HCT116 (cell line): Measurements from ENCODE around the gene MAU2. TPM values are rescaled to one million over a fixed set of nuclear protein-coding genes. Genes with fewer than 3 reads are reported as not detected.

Experiments
- ATAC-seq: fragments of 200-7000 bp; cut with Tn5 transposase; 2 replicates; pipeline ENCODE4 v1.9.1; 2020; ENCODE audit warnings: mild to moderate bottlenecking, moderate library complexity
- BruUV-seq: library from RNA; stranded (reverse); fragments of 400-500 nt; replicated peaks from 2 replicates; lab custom pipeline; 2021; lab: Mats Ljungman, UMichigan
- CTCF ChIA-PET: fragments of 300-600 bp; sonication (Branson Sonifier 250); formaldehyde crosslinking; loops from one replicate; lab custom pipeline; 2021; ENCODE audit warnings: antibody characterized with exemption; lab: Charles Lee
- POLR2A ChIA-PET: fragments of 300-600, 350-600 bp; sonication (Branson Sonifier 250); formaldehyde crosslinking; loops from one replicate; lab custom pipeline; 2021; ENCODE audit warnings: antibody characterized with exemption; lab: Charles Lee
- RAD21 ChIA-PET, 2 experiments: fragments of 300-600 bp; sonication (Branson Sonifier 250); formaldehyde crosslinking; loops; one replicate each; lab custom pipeline; 2023; ENCODE audit warnings: low total read pairs in 2 of 2; ENCODE audit not compliant: uncharacterized antibody in 2 of 2, unreplicated experiment in 2 of 2, low non-redundant PET in 1 of 2; lab: Charles Lee
- DNase-seq: peaks from one replicate; pipeline ENCODE4 v3.0.0-alpha.2; 2010; ENCODE audit warnings: low read depth, low spot score
- H2AFZ ChIP-seq: fragments of 200-600 bp; shearing (Covaris generic), sonication (generic); 2 replicates; pipeline ENCODE4 v1.6.1; 2017; ENCODE audit warnings: low read depth, mixed run types, mixed read lengths, antibody characterized with exemption, low read length; ENCODE audit not compliant: poor library complexity, severe bottlenecking
- H3K27ac ChIP-seq: 2 replicates; pipeline ENCODE4 v1.5.1; 2012; ENCODE audit warnings: low read depth, low read length
- H3K27me3 ChIP-seq: fragments of 200-600 bp; sonication (generic); 2 replicates; pipeline ENCODE4 v1.6.1; 2016; ENCODE audit warnings: mixed run types, low read length, mixed read lengths; ENCODE audit not compliant: insufficient read depth
- H3K36me3 ChIP-seq, 2 experiments: fragments of 200-500 bp in 1 of 2; fragments of 200-600 bp in 1 of 2; sonication (Bioruptor generic) in 1 of 2; sonication (generic) in 1 of 2; 2 replicates each; pipeline versions ENCODE4 v1.5.1 to v1.6.1; 2014 to 2016; ENCODE audit warnings: low read length in 2 of 2, inconsistent platforms in 1 of 2, mixed read lengths in 1 of 2, mixed run types in 1 of 2; ENCODE audit not compliant: insufficient read depth in 2 of 2, control insufficient read depth in 1 of 2
- H3K4me1 ChIP-seq, 2 experiments: fragments of 200-600 bp in 1 of 2; sonication (generic) in 1 of 2; 2 replicates each; pipeline versions ENCODE4 v1.5.1 to v1.6.1; 2012 to 2017; ENCODE audit warnings: low read length in 2 of 2, inconsistent platforms in 1 of 2, mild to moderate bottlenecking in 1 of 2, mixed read lengths in 1 of 2, mixed run types in 1 of 2, moderate library complexity in 1 of 2; ENCODE audit not compliant: insufficient read depth in 2 of 2, control insufficient read depth in 1 of 2
- H3K4me2 ChIP-seq: fragments of 200-600 bp; sonication (generic); 2 replicates; pipeline ENCODE4 v1.6.1; 2017; ENCODE audit warnings: mixed run types, low read length, mixed read lengths
- H3K4me3 ChIP-seq, 2 experiments: fragments of 200-600 bp in 1 of 2; sonication (generic) in 1 of 2; replicated peaks in 1 of 2; 2 replicates each; pipeline ENCODE4 v1.5.1; 2011 to 2016; ENCODE audit warnings: low read length in 2 of 2, control low read depth in 1 of 2, low read depth in 1 of 2, mild to moderate bottlenecking in 1 of 2, mixed read lengths in 1 of 2, mixed run types in 1 of 2
- H3K79me2 ChIP-seq: fragments of 200-600 bp; sonication (generic); 2 replicates; pipeline ENCODE4 v1.6.1; 2017; ENCODE audit warnings: mild to moderate bottlenecking, mixed run types, low read length, moderate library complexity, mixed read lengths; ENCODE audit not compliant: insufficient read depth
- H3K9ac ChIP-seq: fragments of 200-600 bp; sonication (generic); 2 replicates; pipeline ENCODE4 v1.6.1; 2016; ENCODE audit warnings: low read length, mixed read lengths
- H3K9me2 ChIP-seq: fragments of 200-600 bp; sonication (generic), shearing (Covaris generic); 2 replicates; pipeline ENCODE4 v1.6.1; 2017; ENCODE audit warnings: mixed run types, mild to moderate bottlenecking, moderate library complexity; ENCODE audit not compliant: insufficient read depth
- H3K9me3 ChIP-seq, 2 experiments: fragments of 200-500 bp in 1 of 2; fragments of 200-600 bp in 1 of 2; sonication (Bioruptor generic) in 1 of 2; sonication (generic) in 1 of 2; 2 replicates each; pipeline ENCODE4 v1.6.1; 2014 to 2017; ENCODE audit warnings: low read length in 2 of 2, mixed read lengths in 2 of 2, inconsistent platforms in 1 of 2, low read depth in 1 of 2, mild to moderate bottlenecking in 1 of 2, mixed run types in 1 of 2, moderate library complexity in 1 of 2; ENCODE audit not compliant: control insufficient read depth in 1 of 2, insufficient read depth in 1 of 2
- H4K20me1 ChIP-seq: fragments of 200-600 bp; sonication (generic), shearing (Covaris generic); 2 replicates; pipeline ENCODE4 v1.6.1; 2017; ENCODE audit warnings: mixed run types, mild to moderate bottlenecking, moderate library complexity; ENCODE audit not compliant: insufficient read depth
- ATF3 ChIP-seq: IDR thresholded peaks from 2 replicates; pipeline ENCODE4 v1.6.1; 2012
- CBX3 ChIP-seq: IDR thresholded peaks from 2 replicates; pipeline ENCODE4 v1.6.1; 2012; ENCODE audit warnings: low read depth
- CTCF ChIP-seq, 3 experiments: fragments of 200-600 bp in 1 of 3; sonication (generic) in 1 of 3; IDR thresholded peaks in 2 of 3; conservative IDR thresholded peaks in 1 of 3; 2 replicates each; pipeline ENCODE4 v1.5.1; 2012 to 2017; ENCODE audit warnings: low read depth in 2 of 3, low read length in 2 of 3, antibody characterized with exemption in 1 of 3, borderline replicate concordance in 1 of 3, control low read depth in 1 of 3, mild to moderate bottlenecking in 1 of 3, mixed read lengths in 1 of 3, mixed run types in 1 of 3, moderate library complexity in 1 of 3; ENCODE audit not compliant: insufficient read depth in 1 of 3
- ELF1 ChIP-seq: IDR thresholded peaks from 2 replicates; pipeline ENCODE4 v1.6.1; 2012; ENCODE audit warnings: low read depth, borderline replicate concordance
- EZH2 ChIP-seq: fragments of 200-600 bp; sonication (generic); IDR thresholded peaks from 2 replicates; pipeline ENCODE4 v1.6.1; 2017; ENCODE audit warnings: antibody characterized with exemption, mixed run types
- EZH2phosphoT487 ChIP-seq: fragments of 200-600 bp; IDR thresholded peaks from 2 replicates; pipeline ENCODE4 v1.6.1; 2018; ENCODE audit warnings: antibody characterized with exemption, borderline replicate concordance
- JUND ChIP-seq: IDR thresholded peaks from 2 replicates; pipeline ENCODE4 v1.6.1; 2012
- MAX ChIP-seq: IDR thresholded peaks from 2 replicates; pipeline ENCODE4 v1.6.1; 2012
- POLR2AphosphoS5 ChIP-seq: IDR thresholded peaks from 2 replicates; pipeline ENCODE4 v1.6.1; 2011; ENCODE audit warnings: mild to moderate bottlenecking, low read depth, low read length, moderate library complexity
- REST ChIP-seq: IDR thresholded peaks from 2 replicates; pipeline ENCODE4 v1.6.1; 2012; ENCODE audit warnings: low read depth
- SIN3A ChIP-seq: IDR thresholded peaks from 2 replicates; pipeline ENCODE4 v1.6.1; 2012; ENCODE audit warnings: low read depth
- ZBTB33 ChIP-seq: IDR thresholded peaks from 2 replicates; pipeline ENCODE4 v1.6.1; 2011; ENCODE audit warnings: mild to moderate bottlenecking, low read length, moderate library complexity; ENCODE audit not compliant: insufficient replicate concordance; ENCODE audit errors: extremely low read depth
- intact Hi-C: fragments of 100-400 bp; cut with micrococcal nuclease; formaldehyde crosslinking; loops from 2 replicates; pipeline ENCODE4 v1.10.0; 2022
- total RNA-seq: library from RNA; stranded (reverse); gene quantifications from one replicate; pipeline ENCODE4 v1.2.1, GENCODE V29; 2021; ENCODE audit not compliant: unreplicated experiment

MAU2 gene
- total RNA-seq, 1 experiment from 2014 or later = 36.2 TPM

GRCh38 chr19:19356500-19356899, 35.9 kb downstream of the MAU2 start:
- no peaks in the 10 kb centered on the region for H3K9me2 ChIP-seq
- no peak overlapping the region for H2AFZ ChIP-seq
- no peak overlapping the region for H3K4me3 ChIP-seq
- no TSS peak for BruUV-seq
- no peaks in the 10 kb centered on the region for H3K79me2 ChIP-seq
- H3K4me2 ChIP-seq = no peak overlapping the region
- H3K36me3 ChIP-seq = peaks cover 0 to 4% of the 10 kb centered on the region in 2 experiments; a peak in 2 of 4 replicates
- peaks cover 0 to 9% of the 10 kb centered on the region in 2 experiments; a peak in 2 of 4 replicates for H3K4me1 ChIP-seq
- no peaks in the 10 kb centered on the region for H3K27me3 ChIP-seq
- no peak overlapping the region for H3K9ac ChIP-seq
- ChIA-PET CTCF (no interaction called here), POLR2A (no interaction called here), RAD21 (no interaction called here)
- no peak for ATAC-seq
- intact Hi-C loops = no loop called here
- H4K20me1 ChIP-seq = no peaks in the 10 kb centered on the region
- H3K9me3 ChIP-seq = no peaks in the 10 kb centered on the region
- H3K27ac ChIP-seq = no peak overlapping the region
- no peak for DNase-seq
- no peak for TF ChIP-seq ELF1
- TF ChIP-seq EZH2phosphoT487 = no peak
- no peak for TF ChIP-seq ATF3
- TF ChIP-seq POLR2AphosphoS5 = no peak
- TF ChIP-seq CBX3 = no peak
- no peak for TF ChIP-seq MAX
- TF ChIP-seq ZBTB33 = no peak
- TF ChIP-seq REST = no peak
- no peak for TF ChIP-seq JUND
- no peak for TF ChIP-seq SIN3A
- TF ChIP-seq CTCF (IDR thresholded peaks at IDR 0.05 in 2 of 3, conservative IDR thresholded peaks at IDR 0.05 in 1 of 3; ENCODE audit: borderline replicate concordance in 1 of 3, insufficient read depth in 1 of 3, low read depth in 2 of 3, low read length in 2 of 3) = no peak
- TF ChIP-seq EZH2 = no peak
